ENCODE results near the gene RPUSD4.

GRCh38 chr11:126172596-126173038 is 38.8 kb downstream of the RPUSD4 start:
- TF ChIP-seq, protein P1, sequence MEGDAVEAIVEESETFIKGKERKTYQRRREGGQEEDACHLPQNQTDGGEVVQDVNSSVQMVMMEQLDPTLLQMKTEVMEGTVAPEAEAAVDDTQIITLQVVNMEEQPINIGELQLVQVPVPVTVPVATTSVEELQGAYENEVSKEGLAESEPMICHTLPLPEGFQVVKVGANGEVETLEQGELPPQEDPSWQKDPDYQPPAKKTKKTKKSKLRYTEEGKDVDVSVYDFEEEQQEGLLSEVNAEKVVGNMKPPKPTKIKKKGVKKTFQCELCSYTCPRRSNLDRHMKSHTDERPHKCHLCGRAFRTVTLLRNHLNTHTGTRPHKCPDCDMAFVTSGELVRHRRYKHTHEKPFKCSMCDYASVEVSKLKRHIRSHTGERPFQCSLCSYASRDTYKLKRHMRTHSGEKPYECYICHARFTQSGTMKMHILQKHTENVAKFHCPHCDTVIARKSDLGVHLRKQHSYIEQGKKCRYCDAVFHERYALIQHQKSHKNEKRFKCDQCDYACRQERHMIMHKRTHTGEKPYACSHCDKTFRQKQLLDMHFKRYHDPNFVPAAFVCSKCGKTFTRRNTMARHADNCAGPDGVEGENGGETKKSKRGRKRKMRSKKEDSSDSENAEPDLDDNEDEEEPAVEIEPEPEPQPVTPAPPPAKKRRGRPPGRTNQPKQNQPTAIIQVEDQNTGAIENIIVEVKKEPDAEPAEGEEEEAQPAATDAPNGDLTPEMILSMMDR (IDR thresholded peaks at IDR 0.05), result no peak
- TF ChIP-seq POLR2A (IDR thresholded peaks at IDR 0.05; ENCODE audit: low read depth), result no peak
- no peak for TF ChIP-seq POLR2AphosphoS5 (IDR thresholded peaks at IDR 0.05)

Measured in esophagus muscularis mucosa (tissue), 3 donors.